Right forelimb (tissue), 1 donor: ENCODE data around the gene SPATA13.

ENCODE experiments used
- DNase-seq: peaks from one replicate; pipeline ENCODE4 v3.0.0-alpha.2; 2018

Gene SPATA13

GRCh38 chr13:24225930-24226329 lies 65.4 kb downstream of the SPATA13 start:
- DNase-seq, result no peak

GRCh38 chr13:24226762-24227161 lies 66.2 kb downstream of the SPATA13 start:
- DNase-seq, result no peak

GRCh38 chr13:24228852-24229458 lies 68.4 kb downstream of the SPATA13 start:
- DNase-seq, result no peak

GRCh38 chr13:24230428-24231072 lies 70.0 kb downstream of the SPATA13 start:
- DNase-seq, result no peak

- DNase-seq, result no peak
These were observed 70.9 kb downstream of the SPATA13 start for GRCh38 chr13:24231377-24231776.

GRCh38 chr13:24232037-24232436 lies 71.5 kb downstream of the SPATA13 start:
- DNase-seq, result no peak

- no peak for DNase-seq
These were observed 72.0 kb downstream of the SPATA13 start for GRCh38 chr13:24232474-24232873.

GRCh38 chr13:24233351-24233901 lies 72.9 kb downstream of the SPATA13 start:
- DNase-seq, result peak; percentile 76

- no peak for DNase-seq
These were observed 73.8 kb downstream of the SPATA13 start for GRCh38 chr13:24234200-24234915.

GRCh38 chr13:24237356-24237755 lies 76.8 kb downstream of the SPATA13 start:
- DNase-seq, result no peak

GRCh38 chr13:24241336-24241735 lies 80.8 kb downstream of the SPATA13 start:
- no peak for DNase-seq

GRCh38 chr13:24242100-24242499 lies 81.6 kb downstream of the SPATA13 start:
- no peak for DNase-seq

GRCh38 chr13:24243302-24243701 lies 82.8 kb downstream of the SPATA13 start:
- no peak for DNase-seq

GRCh38 chr13:24244802-24245201 lies 84.3 kb downstream of the SPATA13 start:
- DNase-seq, result no peak

- no peak for DNase-seq
These were observed 86.5 kb downstream of the SPATA13 start for GRCh38 chr13:24247016-24247415.

- DNase-seq, result no peak
These were observed 89.1 kb downstream of the SPATA13 start for GRCh38 chr13:24249624-24250023.

GRCh38 chr13:24250376-24251057 lies 90.0 kb downstream of the SPATA13 start:
- no peak for DNase-seq

- DNase-seq, result no peak
These were observed 91.0 kb downstream of the SPATA13 start for GRCh38 chr13:24251525-24251924.

GRCh38 chr13:24252136-24252535 lies 91.6 kb downstream of the SPATA13 start:
- DNase-seq, result no peak

GRCh38 chr13:24253520-24254145 lies 93.1 kb downstream of the SPATA13 start:
- no peak for DNase-seq

- no peak for DNase-seq
These were observed 93.8 kb downstream of the SPATA13 start for GRCh38 chr13:24254146-24254841.

- no peak for DNase-seq
These were observed 97.0 kb downstream of the SPATA13 start for GRCh38 chr13:24257497-24257896.
